ENCODE measurements around the gene ZNF684.
"Not testable (repeated sequence)": the region's sequence is repeated elsewhere in the genome, so short reads cannot be mapped to it uniquely, and the experiment has no call there.

The ZNF684 gene

DNA sequence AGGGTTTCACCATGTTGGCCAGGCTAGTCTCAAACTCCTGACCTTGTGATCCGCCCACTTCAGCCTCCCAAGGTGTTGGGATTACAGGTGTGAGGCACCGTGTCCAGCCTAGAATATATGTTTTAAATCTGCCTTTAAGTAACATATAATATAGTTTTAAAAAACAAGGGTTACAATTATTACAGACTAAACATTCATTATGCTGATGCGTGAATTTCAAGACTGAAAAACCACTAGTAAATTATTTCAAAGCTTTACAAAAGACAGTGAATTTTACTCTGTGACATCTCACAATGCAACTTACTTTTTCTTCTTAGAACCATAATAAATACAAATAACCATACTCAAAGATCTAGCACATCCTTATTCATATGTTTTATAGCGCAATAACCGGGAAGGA lies 24.7 kb downstream of the ZNF684 start:
- H3K4me3 ChIP-seq (ENCODE audit: low read length) = no peak overlapping the region
- DNase-seq (ENCODE audit: low read depth) = no peak
- TF ChIP-seq CTCF (conservative IDR thresholded peaks at IDR 0.05; ENCODE audit: low read length) = no peak

GRCh38 chr1:40558241-40558640 lies 26.8 kb downstream of the ZNF684 start:
- not testable (repeated sequence) for H3K4me3 ChIP-seq (ENCODE audit: low read length); DNase-seq (ENCODE audit: low read depth)

DNA sequence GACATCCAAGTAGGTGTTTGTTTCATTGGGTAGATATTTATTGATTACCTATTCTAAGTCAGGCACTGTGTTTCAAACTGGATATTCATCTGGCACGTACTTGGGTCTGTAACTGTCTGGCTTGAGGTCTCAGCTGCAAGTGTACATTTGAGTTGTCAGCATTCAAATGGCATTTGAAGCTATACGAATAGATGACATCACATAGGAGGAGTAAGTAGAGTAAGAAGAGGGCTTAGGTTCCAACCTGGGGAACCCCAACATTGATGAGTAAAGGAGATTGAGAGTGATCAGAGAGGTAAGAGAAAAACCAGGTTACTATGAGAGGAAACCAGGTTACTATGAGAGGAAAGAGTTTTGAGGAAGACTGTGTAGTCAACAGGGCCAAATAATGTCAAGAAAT lies 30.7 kb downstream of the ZNF684 start:
- no peak for DNase-seq (ENCODE audit: low read depth)
- no peak overlapping the region for H3K4me3 ChIP-seq (ENCODE audit: low read length)
- no peak for TF ChIP-seq CTCF (conservative IDR thresholded peaks at IDR 0.05; ENCODE audit: low read length)

- TF ChIP-seq CTCF (conservative IDR thresholded peaks at IDR 0.05; ENCODE audit: low read length) = no peak
- DNase-seq (ENCODE audit: low read depth) = no peak
- no peak overlapping the region for H3K4me3 ChIP-seq (ENCODE audit: low read length)
Observed at GRCh38 chr1:40563266-40563665, 31.8 kb downstream of the ZNF684 start.

DNA sequence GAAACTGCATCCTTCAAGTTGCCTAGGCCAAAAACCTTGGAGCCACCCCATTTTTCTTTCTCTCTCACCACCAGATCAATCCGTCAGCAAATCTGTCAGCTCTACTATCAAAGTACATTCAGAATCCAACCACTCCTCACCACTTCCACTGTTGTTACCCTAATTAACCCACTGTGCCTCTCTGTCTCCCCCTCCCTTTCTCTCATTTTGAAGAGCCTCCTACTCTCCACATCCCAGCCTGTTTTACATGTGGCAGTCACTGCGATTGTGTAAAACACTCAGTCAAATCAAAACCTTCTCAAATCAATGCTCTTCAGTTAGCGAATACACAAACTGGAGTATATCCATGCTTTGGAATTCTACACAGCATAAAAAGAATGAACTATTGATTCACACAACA lies 33.1 kb downstream of the ZNF684 start:
- DNase-seq (ENCODE audit: low read depth) = no peak
- H3K4me3 ChIP-seq (ENCODE audit: low read length) = no peak overlapping the region
- TF ChIP-seq CTCF (conservative IDR thresholded peaks at IDR 0.05; ENCODE audit: low read length) = no peak

- no peak overlapping the region for H3K4me3 ChIP-seq (ENCODE audit: low read length)
- DNase-seq (ENCODE audit: low read depth) = no peak
- TF ChIP-seq CTCF (conservative IDR thresholded peaks at IDR 0.05; ENCODE audit: low read length) = no peak
Observed at GRCh38 chr1:40564913-40565312, 33.5 kb downstream of the ZNF684 start.

GRCh38 chr1:40567825-40568224 lies 36.4 kb downstream of the ZNF684 start:
- H3K4me3 ChIP-seq (ENCODE audit: low read length) = no peak overlapping the region
- no peak for DNase-seq (ENCODE audit: low read depth)
- no peak for TF ChIP-seq CTCF (conservative IDR thresholded peaks at IDR 0.05; ENCODE audit: low read length)

DNA sequence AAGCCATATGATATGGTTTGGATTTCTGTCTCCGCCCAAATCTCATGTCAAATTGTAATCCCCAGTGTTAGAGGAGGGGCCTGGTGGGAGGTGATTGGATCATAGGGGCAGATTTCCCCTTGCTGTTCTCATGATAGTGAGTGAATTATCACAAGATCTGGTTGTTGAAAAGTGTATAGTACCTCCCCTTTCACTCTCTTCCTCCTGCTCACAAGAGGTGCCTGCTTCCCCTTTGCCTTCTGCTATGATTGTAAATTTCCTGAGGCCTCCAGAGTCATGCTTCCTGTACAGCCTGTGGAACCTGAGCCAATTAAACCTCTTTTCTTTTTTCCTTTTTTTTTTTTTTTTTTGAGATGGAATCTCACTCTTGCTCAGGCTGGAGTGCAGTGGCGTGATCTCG lies 43.4 kb downstream of the ZNF684 start:
- H3K4me3 ChIP-seq (ENCODE audit: low read length); DNase-seq (ENCODE audit: low read depth): not testable (repeated sequence)
